WTC11 (cell line): ENCODE data around the gene UBXN11. TPM values are rescaled to one million over a fixed set of nuclear protein-coding genes. Genes with fewer than 3 reads are reported as not detected.
A peak's percentile ranks its signal among the peaks of the same experiment; 100 is the strongest.

Experiments used
- CBFB ChIP-seq: sonication (generic); formaldehyde crosslinking; IDR thresholded peaks from 2 replicates; pipeline ENCODE4 v1.8.1; 2022; ENCODE audit warnings: mild to moderate bottlenecking, low read depth, missing genetic modification reagents
- EMX1 ChIP-seq: fragments of 250-450 bp; sonication (Bioruptor Pico); IDR thresholded peaks from 2 replicates; pipeline ENCODE4 v1.8.0; 2021; ENCODE audit warnings: mild to moderate bottlenecking
- FOXJ3 ChIP-seq: sonication (generic); formaldehyde crosslinking; IDR thresholded peaks from 2 replicates; pipeline ENCODE4 v1.9.0; 2021; ENCODE audit warnings: missing genetic modification reagents, mild to moderate bottlenecking, borderline replicate concordance
- GTF2I ChIP-seq: fragments of 250-450 bp; sonication (Bioruptor Pico); conservative IDR thresholded peaks from 2 replicates; pipeline ENCODE4 v1.4.0; 2021; ENCODE audit warnings: mild to moderate bottlenecking
- JAZF1 ChIP-seq: fragments of 250-450 bp; sonication (Bioruptor Pico); IDR thresholded peaks from 2 replicates; pipeline ENCODE4 v1.9.0; 2021; ENCODE audit warnings: moderate library complexity, mild to moderate bottlenecking, inconsistent platforms
- MYBL2 ChIP-seq: sonication (generic); formaldehyde crosslinking; IDR thresholded peaks from 2 replicates; pipeline ENCODE4 v1.8.1; 2023; ENCODE audit warnings: mild to moderate bottlenecking, moderate library complexity, missing genetic modification reagents
- NFE2L1 ChIP-seq: sonication (generic); formaldehyde crosslinking; IDR thresholded peaks from 2 replicates; pipeline ENCODE4 v1.8.1; 2023; ENCODE audit warnings: missing genetic modification reagents
- NFYB ChIP-seq: sonication (generic); formaldehyde crosslinking; conservative IDR thresholded peaks from 2 replicates; pipeline ENCODE4 v1.8.0; 2022; ENCODE audit warnings: low read depth, missing genetic modification reagents
- NR1H2 ChIP-seq: sonication (generic); formaldehyde crosslinking; IDR thresholded peaks from 2 replicates; pipeline ENCODE4 v1.9.0; 2021; ENCODE audit warnings: mild to moderate bottlenecking, moderate library complexity, missing genetic modification reagents
- NR2C2 ChIP-seq: sonication (generic); formaldehyde crosslinking; IDR thresholded peaks from 2 replicates; pipeline ENCODE4 v1.8.0; 2022; ENCODE audit warnings: mild to moderate bottlenecking, missing genetic modification reagents
- SOX15 ChIP-seq: fragments of 250-450 bp; sonication (Bioruptor Pico); IDR thresholded peaks from 2 replicates; pipeline ENCODE4 v1.9.0; 2021; ENCODE audit warnings: mild to moderate bottlenecking
- TEAD4 ChIP-seq: sonication (generic); formaldehyde crosslinking; IDR thresholded peaks from 2 replicates; pipeline ENCODE4 v1.8.0; 2022; ENCODE audit warnings: mild to moderate bottlenecking, missing genetic modification reagents
- ZNF121 ChIP-seq: sonication (generic); formaldehyde crosslinking; IDR thresholded peaks from 2 replicates; pipeline ENCODE4 v1.8.0; 2023; ENCODE audit warnings: missing genetic modification reagents
- ZNF138 ChIP-seq: sonication (generic); formaldehyde crosslinking; conservative IDR thresholded peaks from 2 replicates; pipeline ENCODE4 v1.8.1; 2022; ENCODE audit warnings: mild to moderate bottlenecking, moderate library complexity, missing genetic modification reagents
- total RNA-seq: library from RNA; stranded (reverse); gene quantifications from 3 replicates; pipeline ENCODE4 v1.2.3, GENCODE V29; 2021
- TF ChIP-seq, protein P1 (sequence below): sonication (generic); formaldehyde crosslinking; IDR thresholded peaks from 2 replicates; pipeline ENCODE4 v1.8.1; 2022; ENCODE audit warnings: mild to moderate bottlenecking, moderate library complexity, missing genetic modification reagents
- TF ChIP-seq, protein P2 (sequence below): sonication (generic); formaldehyde crosslinking; IDR thresholded peaks from 2 replicates; pipeline ENCODE4 v1.8.1; 2022; ENCODE audit warnings: low read depth, missing genetic modification reagents, borderline replicate concordance
- TF ChIP-seq, protein P3 (sequence below): sonication (generic); formaldehyde crosslinking; IDR thresholded peaks from 2 replicates; pipeline ENCODE4 v1.8.1; 2023; ENCODE audit warnings: mild to moderate bottlenecking, missing genetic modification reagents
- TF ChIP-seq, protein P4 (sequence below): sonication (generic); formaldehyde crosslinking; conservative IDR thresholded peaks from 2 replicates; pipeline ENCODE4 v1.8.1; 2023; ENCODE audit warnings: mild to moderate bottlenecking, low read depth, missing genetic modification reagents, moderate library complexity
- TF ChIP-seq, protein P5 (sequence below): sonication (generic); formaldehyde crosslinking; IDR thresholded peaks from 2 replicates; pipeline ENCODE4 v1.8.1; 2023; ENCODE audit warnings: mild to moderate bottlenecking, missing genetic modification reagents, borderline replicate concordance
- TF ChIP-seq, protein P6 (sequence below): fragments of 250-450 bp; sonication (Bioruptor Pico); IDR thresholded peaks from 2 replicates; pipeline ENCODE4 v2.1.2; 2022; ENCODE audit warnings: mild to moderate bottlenecking, moderate library complexity
- TF ChIP-seq, protein P7 (sequence below): fragments of 200-600 bp; IDR thresholded peaks from 2 replicates; pipeline ENCODE4 v1.8.0; 2022; ENCODE audit warnings: antibody characterized with exemption
- TF ChIP-seq, protein P8 (sequence below): sonication (generic); formaldehyde crosslinking; IDR thresholded peaks from 2 replicates; pipeline ENCODE4 v1.8.1; 2022; ENCODE audit warnings: low read depth, mild to moderate bottlenecking, moderate library complexity, missing genetic modification reagents, borderline replicate concordance

UBXN11 gene
- total RNA-seq, 1 experiment from 2014 or later = 14.1 TPM

DNA sequence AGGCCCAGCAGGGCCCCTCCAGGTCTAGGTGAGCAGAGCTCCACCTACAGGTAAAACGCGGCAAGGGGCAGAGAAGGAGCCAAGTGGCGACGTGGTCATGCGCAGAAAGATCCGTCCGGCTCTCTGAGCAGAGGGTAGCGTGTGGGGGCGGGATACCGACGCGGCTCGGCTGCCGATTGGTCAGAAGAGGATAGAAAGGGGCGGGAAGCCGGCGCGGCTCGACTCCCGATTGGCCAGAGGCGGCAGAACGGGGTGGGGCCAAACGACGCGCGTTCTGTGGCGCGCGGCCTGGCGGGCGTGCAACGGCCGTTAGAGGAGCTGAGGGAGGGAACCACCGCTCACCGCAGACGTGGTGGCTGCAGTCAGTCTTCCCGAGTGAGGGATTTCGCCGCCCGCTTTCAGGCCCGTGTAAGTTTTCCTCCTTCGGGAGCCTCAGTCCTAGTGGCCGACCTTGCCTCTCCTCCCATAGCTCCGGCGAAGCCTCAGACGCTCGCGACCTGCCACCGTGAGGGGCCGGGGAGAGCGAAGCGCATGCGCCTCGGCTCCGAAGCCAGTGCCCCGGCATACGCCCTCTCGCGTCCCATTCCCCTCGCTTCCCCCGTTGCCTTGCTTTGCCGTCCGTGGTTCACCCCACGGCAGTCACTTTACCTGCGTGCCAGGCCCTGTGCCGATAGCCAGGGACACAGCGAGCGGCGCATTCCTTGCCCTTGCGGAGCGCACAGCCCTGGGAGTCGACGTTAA is 72.4 kb downstream of the UBXN11 start, which contains the start of gene CEP85 (continued):
- no peak for TF ChIP-seq SOX15 (CRISPR knock-in tag)
- TF ChIP-seq, protein P1, sequence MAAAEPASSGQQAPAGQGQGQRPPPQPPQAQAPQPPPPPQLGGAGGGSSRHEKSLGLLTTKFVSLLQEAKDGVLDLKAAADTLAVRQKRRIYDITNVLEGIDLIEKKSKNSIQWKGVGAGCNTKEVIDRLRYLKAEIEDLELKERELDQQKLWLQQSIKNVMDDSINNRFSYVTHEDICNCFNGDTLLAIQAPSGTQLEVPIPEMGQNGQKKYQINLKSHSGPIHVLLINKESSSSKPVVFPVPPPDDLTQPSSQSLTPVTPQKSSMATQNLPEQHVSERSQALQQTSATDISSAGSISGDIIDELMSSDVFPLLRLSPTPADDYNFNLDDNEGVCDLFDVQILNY (CRISPR knock-in tag) = peak; percentile 77; the same call in 1 of the 2 replicates
- TF ChIP-seq TEAD4 (CRISPR knock-in tag) = no peak
- TF ChIP-seq, protein P2, sequence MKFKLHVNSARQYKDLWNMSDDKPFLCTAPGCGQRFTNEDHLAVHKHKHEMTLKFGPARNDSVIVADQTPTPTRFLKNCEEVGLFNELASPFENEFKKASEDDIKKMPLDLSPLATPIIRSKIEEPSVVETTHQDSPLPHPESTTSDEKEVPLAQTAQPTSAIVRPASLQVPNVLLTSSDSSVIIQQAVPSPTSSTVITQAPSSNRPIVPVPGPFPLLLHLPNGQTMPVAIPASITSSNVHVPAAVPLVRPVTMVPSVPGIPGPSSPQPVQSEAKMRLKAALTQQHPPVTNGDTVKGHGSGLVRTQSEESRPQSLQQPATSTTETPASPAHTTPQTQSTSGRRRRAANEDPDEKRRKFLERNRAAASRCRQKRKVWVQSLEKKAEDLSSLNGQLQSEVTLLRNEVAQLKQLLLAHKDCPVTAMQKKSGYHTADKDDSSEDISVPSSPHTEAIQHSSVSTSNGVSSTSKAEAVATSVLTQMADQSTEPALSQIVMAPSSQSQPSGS (CRISPR knock-in tag) = no peak
- TF ChIP-seq EMX1 (CRISPR knock-in tag) = no peak
- TF ChIP-seq NFE2L1 (CRISPR knock-in tag) = 0 out of 2 replicates have a peak, but pooled peaks have one; percentile 5
- TF ChIP-seq JAZF1 (CRISPR knock-in tag) = no peak
- TF ChIP-seq CBFB (CRISPR knock-in tag) = no peak
- TF ChIP-seq FOXJ3 (CRISPR knock-in tag) = no peak
- TF ChIP-seq MYBL2 (CRISPR knock-in tag) = peak; percentile 94; the same call in 1 of the 2 replicates
- TF ChIP-seq, protein P3, sequence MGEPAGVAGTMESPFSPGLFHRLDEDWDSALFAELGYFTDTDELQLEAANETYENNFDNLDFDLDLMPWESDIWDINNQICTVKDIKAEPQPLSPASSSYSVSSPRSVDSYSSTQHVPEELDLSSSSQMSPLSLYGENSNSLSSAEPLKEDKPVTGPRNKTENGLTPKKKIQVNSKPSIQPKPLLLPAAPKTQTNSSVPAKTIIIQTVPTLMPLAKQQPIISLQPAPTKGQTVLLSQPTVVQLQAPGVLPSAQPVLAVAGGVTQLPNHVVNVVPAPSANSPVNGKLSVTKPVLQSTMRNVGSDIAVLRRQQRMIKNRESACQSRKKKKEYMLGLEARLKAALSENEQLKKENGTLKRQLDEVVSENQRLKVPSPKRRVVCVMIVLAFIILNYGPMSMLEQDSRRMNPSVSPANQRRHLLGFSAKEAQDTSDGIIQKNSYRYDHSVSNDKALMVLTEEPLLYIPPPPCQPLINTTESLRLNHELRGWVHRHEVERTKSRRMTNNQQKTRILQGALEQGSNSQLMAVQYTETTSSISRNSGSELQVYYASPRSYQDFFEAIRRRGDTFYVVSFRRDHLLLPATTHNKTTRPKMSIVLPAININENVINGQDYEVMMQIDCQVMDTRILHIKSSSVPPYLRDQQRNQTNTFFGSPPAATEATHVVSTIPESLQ = no peak
- TF ChIP-seq, protein P4, sequence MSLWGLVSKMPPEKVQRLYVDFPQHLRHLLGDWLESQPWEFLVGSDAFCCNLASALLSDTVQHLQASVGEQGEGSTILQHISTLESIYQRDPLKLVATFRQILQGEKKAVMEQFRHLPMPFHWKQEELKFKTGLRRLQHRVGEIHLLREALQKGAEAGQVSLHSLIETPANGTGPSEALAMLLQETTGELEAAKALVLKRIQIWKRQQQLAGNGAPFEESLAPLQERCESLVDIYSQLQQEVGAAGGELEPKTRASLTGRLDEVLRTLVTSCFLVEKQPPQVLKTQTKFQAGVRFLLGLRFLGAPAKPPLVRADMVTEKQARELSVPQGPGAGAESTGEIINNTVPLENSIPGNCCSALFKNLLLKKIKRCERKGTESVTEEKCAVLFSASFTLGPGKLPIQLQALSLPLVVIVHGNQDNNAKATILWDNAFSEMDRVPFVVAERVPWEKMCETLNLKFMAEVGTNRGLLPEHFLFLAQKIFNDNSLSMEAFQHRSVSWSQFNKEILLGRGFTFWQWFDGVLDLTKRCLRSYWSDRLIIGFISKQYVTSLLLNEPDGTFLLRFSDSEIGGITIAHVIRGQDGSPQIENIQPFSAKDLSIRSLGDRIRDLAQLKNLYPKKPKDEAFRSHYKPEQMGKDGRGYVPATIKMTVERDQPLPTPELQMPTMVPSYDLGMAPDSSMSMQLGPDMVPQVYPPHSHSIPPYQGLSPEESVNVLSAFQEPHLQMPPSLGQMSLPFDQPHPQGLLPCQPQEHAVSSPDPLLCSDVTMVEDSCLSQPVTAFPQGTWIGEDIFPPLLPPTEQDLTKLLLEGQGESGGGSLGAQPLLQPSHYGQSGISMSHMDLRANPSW (CRISPR knock-in tag) = no peak
- TF ChIP-seq ZNF138 (CRISPR knock-in tag) = no peak
- TF ChIP-seq, protein P5, sequence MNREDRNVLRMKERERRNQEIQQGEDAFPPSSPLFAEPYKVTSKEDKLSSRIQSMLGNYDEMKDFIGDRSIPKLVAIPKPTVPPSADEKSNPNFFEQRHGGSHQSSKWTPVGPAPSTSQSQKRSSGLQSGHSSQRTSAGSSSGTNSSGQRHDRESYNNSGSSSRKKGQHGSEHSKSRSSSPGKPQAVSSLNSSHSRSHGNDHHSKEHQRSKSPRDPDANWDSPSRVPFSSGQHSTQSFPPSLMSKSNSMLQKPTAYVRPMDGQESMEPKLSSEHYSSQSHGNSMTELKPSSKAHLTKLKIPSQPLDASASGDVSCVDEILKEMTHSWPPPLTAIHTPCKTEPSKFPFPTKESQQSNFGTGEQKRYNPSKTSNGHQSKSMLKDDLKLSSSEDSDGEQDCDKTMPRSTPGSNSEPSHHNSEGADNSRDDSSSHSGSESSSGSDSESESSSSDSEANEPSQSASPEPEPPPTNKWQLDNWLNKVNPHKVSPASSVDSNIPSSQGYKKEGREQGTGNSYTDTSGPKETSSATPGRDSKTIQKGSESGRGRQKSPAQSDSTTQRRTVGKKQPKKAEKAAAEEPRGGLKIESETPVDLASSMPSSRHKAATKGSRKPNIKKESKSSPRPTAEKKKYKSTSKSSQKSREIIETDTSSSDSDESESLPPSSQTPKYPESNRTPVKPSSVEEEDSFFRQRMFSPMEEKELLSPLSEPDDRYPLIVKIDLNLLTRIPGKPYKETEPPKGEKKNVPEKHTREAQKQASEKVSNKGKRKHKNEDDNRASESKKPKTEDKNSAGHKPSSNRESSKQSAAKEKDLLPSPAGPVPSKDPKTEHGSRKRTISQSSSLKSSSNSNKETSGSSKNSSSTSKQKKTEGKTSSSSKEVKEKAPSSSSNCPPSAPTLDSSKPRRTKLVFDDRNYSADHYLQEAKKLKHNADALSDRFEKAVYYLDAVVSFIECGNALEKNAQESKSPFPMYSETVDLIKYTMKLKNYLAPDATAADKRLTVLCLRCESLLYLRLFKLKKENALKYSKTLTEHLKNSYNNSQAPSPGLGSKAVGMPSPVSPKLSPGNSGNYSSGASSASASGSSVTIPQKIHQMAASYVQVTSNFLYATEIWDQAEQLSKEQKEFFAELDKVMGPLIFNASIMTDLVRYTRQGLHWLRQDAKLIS = no peak
- TF ChIP-seq, protein P6, sequence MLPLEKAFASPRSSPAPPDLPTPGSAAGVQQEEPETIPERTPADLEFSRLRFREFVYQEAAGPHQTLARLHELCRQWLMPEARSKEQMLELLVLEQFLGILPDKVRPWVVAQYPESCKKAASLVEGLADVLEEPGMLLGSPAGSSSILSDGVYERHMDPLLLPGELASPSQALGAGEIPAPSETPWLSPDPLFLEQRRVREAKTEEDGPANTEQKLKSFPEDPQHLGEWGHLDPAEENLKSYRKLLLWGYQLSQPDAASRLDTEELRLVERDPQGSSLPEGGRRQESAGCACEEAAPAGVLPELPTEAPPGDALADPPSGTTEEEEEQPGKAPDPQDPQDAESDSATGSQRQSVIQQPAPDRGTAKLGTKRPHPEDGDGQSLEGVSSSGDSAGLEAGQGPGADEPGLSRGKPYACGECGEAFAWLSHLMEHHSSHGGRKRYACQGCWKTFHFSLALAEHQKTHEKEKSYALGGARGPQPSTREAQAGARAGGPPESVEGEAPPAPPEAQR (CRISPR knock-in tag) = no peak
- no peak for TF ChIP-seq NR2C2 (CRISPR knock-in tag)
- peak; percentile 82 for TF ChIP-seq NFYB (CRISPR knock-in tag)
- TF ChIP-seq ZNF121 (CRISPR knock-in tag) = no peak
- TF ChIP-seq, protein P7, sequence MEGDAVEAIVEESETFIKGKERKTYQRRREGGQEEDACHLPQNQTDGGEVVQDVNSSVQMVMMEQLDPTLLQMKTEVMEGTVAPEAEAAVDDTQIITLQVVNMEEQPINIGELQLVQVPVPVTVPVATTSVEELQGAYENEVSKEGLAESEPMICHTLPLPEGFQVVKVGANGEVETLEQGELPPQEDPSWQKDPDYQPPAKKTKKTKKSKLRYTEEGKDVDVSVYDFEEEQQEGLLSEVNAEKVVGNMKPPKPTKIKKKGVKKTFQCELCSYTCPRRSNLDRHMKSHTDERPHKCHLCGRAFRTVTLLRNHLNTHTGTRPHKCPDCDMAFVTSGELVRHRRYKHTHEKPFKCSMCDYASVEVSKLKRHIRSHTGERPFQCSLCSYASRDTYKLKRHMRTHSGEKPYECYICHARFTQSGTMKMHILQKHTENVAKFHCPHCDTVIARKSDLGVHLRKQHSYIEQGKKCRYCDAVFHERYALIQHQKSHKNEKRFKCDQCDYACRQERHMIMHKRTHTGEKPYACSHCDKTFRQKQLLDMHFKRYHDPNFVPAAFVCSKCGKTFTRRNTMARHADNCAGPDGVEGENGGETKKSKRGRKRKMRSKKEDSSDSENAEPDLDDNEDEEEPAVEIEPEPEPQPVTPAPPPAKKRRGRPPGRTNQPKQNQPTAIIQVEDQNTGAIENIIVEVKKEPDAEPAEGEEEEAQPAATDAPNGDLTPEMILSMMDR = peak; percentile 49; the same call in 1 of the 2 replicates
- TF ChIP-seq, protein P8, sequence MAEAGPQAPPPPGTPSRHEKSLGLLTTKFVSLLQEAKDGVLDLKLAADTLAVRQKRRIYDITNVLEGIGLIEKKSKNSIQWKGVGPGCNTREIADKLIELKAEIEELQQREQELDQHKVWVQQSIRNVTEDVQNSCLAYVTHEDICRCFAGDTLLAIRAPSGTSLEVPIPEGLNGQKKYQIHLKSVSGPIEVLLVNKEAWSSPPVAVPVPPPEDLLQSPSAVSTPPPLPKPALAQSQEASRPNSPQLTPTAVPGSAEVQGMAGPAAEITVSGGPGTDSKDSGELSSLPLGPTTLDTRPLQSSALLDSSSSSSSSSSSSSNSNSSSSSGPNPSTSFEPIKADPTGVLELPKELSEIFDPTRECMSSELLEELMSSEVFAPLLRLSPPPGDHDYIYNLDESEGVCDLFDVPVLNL = no peak
- no peak for TF ChIP-seq GTF2I
- no peak for TF ChIP-seq NR1H2 (CRISPR knock-in tag)
- TF ChIP-seq, all 79 proteins: peak for 17
